Adrenal gland (tissue), 5 donors: ENCODE results near the gene TRMT2A.

Experiments
- CTCF ChIP-seq, 6 experiments: fragments of 450-650 bp in 4 of 6; fragments of 200-600 bp in 2 of 6; sonication (generic) in 1 of 6; IDR thresholded peaks; 1 replicate in 5 of 6; 2 replicates in 1 of 6; pipeline versions ENCODE4 v1.5.1 to v1.8.0; 2016 to 2021; ENCODE audit warnings: antibody characterized with exemption in 6 of 6, mild to moderate bottlenecking in 2 of 6, moderate library complexity in 1 of 6
- POLR2A ChIP-seq, 2 donors: fragments of 450-650 bp; IDR thresholded peaks; one replicate each; pipeline ENCODE4 v1.6.1; 2017; ENCODE audit warnings: antibody characterized with exemption in 2 of 2, mild to moderate bottlenecking in 2 of 2, moderate library complexity in 1 of 2
- donor health status: DM: no; HTN: no; CAD: no.

GRCh38 chr22:20159076-20159475 lies 42.0 kb upstream of the TRMT2A start:
- no peak for TF ChIP-seq CTCF (IDR thresholded peaks at IDR 0.05)
- no peak for TF ChIP-seq POLR2A (IDR thresholded peaks at IDR 0.05)
